DOHH2 (cell line): ENCODE results near the gene PLA2G12A.

ENCODE experiments used
- EZH2phosphoT487 ChIP-seq: fragments of 200-600 bp; sonication (generic); IDR thresholded peaks from 2 replicates; pipeline ENCODE4 v1.6.1; 2017; ENCODE audit warnings: borderline replicate concordance, mild to moderate bottlenecking, antibody characterized with exemption, low read length, moderate library complexity, mixed read lengths
- TF ChIP-seq, protein P1 (sequence below): fragments of 200-600 bp; sonication (generic); IDR thresholded peaks from one replicate; pipeline ENCODE4 v1.5.1; 2014; ENCODE audit warnings: antibody characterized with exemption, mild to moderate bottlenecking, low read depth, low read length; ENCODE audit not compliant: poor library complexity, severe bottlenecking

DNA sequence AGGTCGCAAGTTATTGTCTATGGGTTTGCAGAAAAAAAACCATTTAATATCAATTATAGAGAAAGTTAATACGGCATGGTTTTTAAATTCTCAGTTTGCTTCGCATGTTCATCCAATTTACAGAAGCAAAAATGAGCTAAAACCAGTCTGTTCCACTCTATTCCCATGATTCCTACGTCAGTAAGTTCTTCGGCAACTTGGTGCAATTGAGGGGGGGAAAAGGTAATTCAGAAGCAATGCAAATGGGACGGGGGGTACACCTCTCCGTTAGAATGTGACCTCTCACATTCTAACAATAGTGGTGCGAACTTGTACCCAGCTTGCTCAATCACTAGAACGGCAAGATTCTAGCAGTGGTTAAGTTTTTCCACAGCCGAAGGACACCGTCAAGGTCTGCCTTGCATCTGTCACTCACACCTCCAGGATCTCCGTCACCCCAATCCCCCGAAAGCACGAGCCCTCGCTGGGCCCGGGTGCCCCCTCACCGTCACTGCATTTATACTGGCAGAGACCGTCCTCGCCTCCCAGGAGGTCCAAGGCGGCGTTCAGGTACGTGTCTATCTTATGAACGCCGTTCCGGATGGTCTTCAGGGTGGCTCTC, 653 bp downstream of the PLA2G12A start:
- TF ChIP-seq, protein P1, sequence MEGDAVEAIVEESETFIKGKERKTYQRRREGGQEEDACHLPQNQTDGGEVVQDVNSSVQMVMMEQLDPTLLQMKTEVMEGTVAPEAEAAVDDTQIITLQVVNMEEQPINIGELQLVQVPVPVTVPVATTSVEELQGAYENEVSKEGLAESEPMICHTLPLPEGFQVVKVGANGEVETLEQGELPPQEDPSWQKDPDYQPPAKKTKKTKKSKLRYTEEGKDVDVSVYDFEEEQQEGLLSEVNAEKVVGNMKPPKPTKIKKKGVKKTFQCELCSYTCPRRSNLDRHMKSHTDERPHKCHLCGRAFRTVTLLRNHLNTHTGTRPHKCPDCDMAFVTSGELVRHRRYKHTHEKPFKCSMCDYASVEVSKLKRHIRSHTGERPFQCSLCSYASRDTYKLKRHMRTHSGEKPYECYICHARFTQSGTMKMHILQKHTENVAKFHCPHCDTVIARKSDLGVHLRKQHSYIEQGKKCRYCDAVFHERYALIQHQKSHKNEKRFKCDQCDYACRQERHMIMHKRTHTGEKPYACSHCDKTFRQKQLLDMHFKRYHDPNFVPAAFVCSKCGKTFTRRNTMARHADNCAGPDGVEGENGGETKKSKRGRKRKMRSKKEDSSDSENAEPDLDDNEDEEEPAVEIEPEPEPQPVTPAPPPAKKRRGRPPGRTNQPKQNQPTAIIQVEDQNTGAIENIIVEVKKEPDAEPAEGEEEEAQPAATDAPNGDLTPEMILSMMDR, result no peak
- TF ChIP-seq EZH2phosphoT487, result no peak
